PFSK-1 (cell line): Measurements from ENCODE around the gene C1orf35.

Experiments used
- FOXP2 ChIP-seq: optimal IDR thresholded peaks from 2 replicates; pipeline ENCODE3; 2011; ENCODE audit warnings: borderline replicate concordance, control low read depth, inconsistent platforms; ENCODE audit not compliant: insufficient read depth; ENCODE audit errors: extremely low read length, extremely low read depth
- POLR2AphosphoS5 ChIP-seq: IDR thresholded peaks from 2 replicates; pipeline ENCODE4 v1.6.1; 2012; ENCODE audit warnings: low read depth, mild to moderate bottlenecking, control low read depth, low read length, moderate library complexity
- REST ChIP-seq, 2 experiments: IDR thresholded peaks; 2 replicates each; pipeline versions ENCODE4 v1.6.1 to v1.8.0; 2011 to 2012; ENCODE audit warnings: low read depth in 2 of 2, low read length in 2 of 2, control low read depth in 1 of 2, inconsistent platforms in 1 of 2, mild to moderate bottlenecking in 1 of 2, moderate library complexity in 1 of 2; ENCODE audit not compliant: insufficient read depth in 1 of 2
- SIN3A ChIP-seq: IDR thresholded peaks from 2 replicates; pipeline ENCODE4 v1.6.1; 2012; ENCODE audit warnings: mild to moderate bottlenecking, low read length, moderate library complexity, borderline replicate concordance; ENCODE audit not compliant: insufficient read depth
- TAF1 ChIP-seq: IDR thresholded peaks from 2 replicates; pipeline ENCODE4 v1.6.1; 2012; ENCODE audit warnings: low read length, control low read depth, borderline replicate concordance; ENCODE audit not compliant: insufficient read depth

Gene C1orf35

GRCh38 chr1:228097333-228098081 lies 5.6 kb downstream of the C1orf35 start:
- no peak for TF ChIP-seq FOXP2
- no peak for TF ChIP-seq TAF1
- TF ChIP-seq SIN3A, result no peak
- TF ChIP-seq POLR2AphosphoS5, result no peak
- no peak for TF ChIP-seq REST (IDR thresholded peaks at IDR 0.05; ENCODE audit: insufficient read depth in 1 of 2, low read depth in 2 of 2, low read length in 2 of 2)

GRCh38 chr1:228096416-228097332 lies 6.5 kb downstream of the C1orf35 start:
- TF ChIP-seq REST (IDR thresholded peaks at IDR 0.05; ENCODE audit: insufficient read depth in 1 of 2, low read depth in 2 of 2, low read length in 2 of 2) (no peak), POLR2AphosphoS5 (0 out of 2 replicates have a peak, but pooled peaks have one; percentile 11)

DNA sequence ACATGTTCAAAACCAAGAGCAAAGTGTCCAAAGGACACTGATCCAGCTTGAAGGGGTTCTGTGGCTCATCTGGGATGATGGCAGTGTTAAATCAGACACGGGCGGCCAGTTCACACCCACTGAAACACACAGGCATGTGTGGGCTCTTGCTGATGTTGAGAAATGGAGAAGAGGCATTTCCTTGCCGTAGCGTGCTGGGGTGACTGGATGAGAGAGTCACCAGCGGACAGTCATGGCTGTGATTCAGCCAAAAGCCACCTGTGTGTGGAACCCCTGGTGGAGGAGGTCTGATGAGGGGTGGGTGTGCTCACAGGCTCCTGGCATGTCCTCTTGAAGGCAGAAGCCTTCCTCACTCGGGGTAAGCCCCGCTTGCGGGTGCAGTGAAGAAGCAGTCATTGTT lies 7.2 kb downstream of the C1orf35 start:
- no peak for TF ChIP-seq SIN3A
- TF ChIP-seq REST (IDR thresholded peaks at IDR 0.05; ENCODE audit: insufficient read depth in 1 of 2, low read depth in 2 of 2, low read length in 2 of 2), result no peak
- no peak for TF ChIP-seq TAF1
- TF ChIP-seq POLR2AphosphoS5, result no peak
- no peak for TF ChIP-seq FOXP2

DNA sequence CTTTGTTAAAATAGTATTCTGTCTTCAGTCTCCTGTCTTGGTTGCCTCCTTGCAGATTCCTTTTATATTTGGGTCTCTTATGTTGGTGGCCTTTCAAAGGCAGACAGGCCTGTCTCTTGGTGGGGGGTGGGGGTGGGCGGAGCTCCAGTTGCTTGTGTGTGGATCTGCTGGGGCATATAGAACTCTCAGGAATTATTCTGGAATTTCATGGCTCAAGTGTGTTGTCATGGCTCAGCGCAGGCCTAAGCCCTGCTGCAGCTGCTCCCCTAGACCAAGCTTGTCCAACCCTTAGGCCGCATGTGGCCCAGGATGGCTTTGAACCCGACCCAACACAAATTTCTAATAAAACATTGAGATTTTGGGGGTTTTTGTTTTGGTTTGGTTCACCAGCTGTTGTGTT lies 8.0 kb downstream of the C1orf35 start:
- TF ChIP-seq REST (IDR thresholded peaks at IDR 0.05; ENCODE audit: insufficient read depth in 1 of 2, low read depth in 2 of 2, low read length in 2 of 2) (no peak), TAF1 (no peak), SIN3A (no peak), POLR2AphosphoS5 (no peak), FOXP2 (no peak)
